ENCODE results near the gene FARSA.
A peak's percentile ranks its signal among the peaks of the same experiment; 100 is the strongest.

FARSA gene

GRCh38 chr19:12888006-12888603 lies 45.4 kb downstream of the FARSA start:
- TF ChIP-seq CTCF (IDR thresholded peaks at IDR 0.05; ENCODE audit: low read depth, low read length, missing control alignments) = no peak
- no peak overlapping the region for H3K4me3 ChIP-seq (ENCODE audit: low read depth, low read length)
- in situ Hi-C loops (cut with HindIII; ENCODE audit: low sequenced_read_pairs) = no loop called here
- DNase-seq (ENCODE audit: low read depth) = no peak

DNA sequence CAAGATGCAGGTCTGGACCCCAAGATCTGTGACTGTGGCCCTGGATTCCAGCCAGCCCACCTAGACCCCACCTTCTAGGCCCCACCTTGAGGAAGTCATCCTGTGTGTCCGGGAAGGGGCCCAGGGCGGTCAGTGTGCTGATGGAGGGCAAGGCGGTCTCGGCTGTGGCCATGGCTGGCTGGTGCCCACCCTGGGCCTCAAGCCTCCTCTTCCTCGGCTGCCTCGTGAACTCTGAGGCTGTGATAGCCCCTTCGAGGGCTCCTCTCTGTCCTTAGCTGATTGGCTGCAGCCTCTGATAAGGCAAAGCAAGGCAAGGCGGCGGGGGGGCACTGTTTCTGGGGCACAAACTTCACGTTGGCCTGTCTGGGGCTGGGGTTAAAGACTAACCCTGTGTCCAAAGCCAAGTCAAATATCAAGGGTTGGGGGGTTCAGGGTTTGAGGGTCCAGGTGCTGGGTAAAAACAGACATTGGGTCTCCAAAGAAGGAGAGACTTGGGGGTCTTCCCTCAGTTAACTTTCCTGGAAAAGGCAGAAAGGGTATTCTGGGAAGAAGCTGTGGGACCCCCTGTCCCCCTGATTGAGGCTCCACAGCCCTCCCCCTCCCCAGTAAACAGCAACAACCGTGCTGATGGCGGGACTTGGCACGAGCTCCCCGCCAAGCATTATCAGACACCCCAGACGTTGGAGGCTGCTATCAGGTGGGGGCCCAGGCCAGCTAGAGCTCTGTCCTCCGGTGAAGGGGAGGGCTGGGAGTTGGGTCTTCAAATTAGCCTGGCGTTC lies 46.4 kb downstream of the FARSA start, which contains the start of gene KLF1:
KLF1 (minus strand) TSS at position 233 of the 779 bp plus-strand sequence; CDS start at position 172, 61 bp downstream.
- no peak for TF ChIP-seq CTCF (IDR thresholded peaks at IDR 0.05; ENCODE audit: low read depth, low read length, missing control alignments)
- no peak within 1 kb of the TSS for H3K4me3 ChIP-seq (ENCODE audit: low read depth, low read length)
- DNase-seq (ENCODE audit: low read depth) = no peak
- in situ Hi-C loops (cut with HindIII; ENCODE audit: low sequenced_read_pairs) = no loop called here

DNA sequence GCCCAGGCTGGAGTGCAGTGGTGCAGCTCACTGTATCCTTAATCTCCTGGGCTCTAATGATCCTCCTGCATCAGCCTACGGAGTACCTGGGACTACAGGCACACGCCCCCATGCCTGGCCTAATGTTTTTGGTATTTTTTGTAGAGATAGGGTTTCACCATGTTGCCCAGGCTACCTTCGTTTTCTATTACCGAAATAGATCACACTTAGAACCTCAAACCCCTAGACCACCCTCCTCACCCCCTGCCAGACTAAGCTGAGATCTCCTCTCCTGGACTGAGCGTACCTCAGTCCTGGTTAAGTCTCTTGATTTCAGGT lies 46.9 kb downstream of the FARSA start:
- in situ Hi-C loops (cut with HindIII; ENCODE audit: low sequenced_read_pairs) = no loop called here
- TF ChIP-seq CTCF (IDR thresholded peaks at IDR 0.05; ENCODE audit: low read depth, low read length, missing control alignments) = no peak
- DNase-seq (ENCODE audit: low read depth) = no peak
- H3K4me3 ChIP-seq (ENCODE audit: low read depth, low read length) = no peak overlapping the region

- DNase-seq (ENCODE audit: low read depth) = no peak
- no peak for TF ChIP-seq CTCF (IDR thresholded peaks at IDR 0.05; ENCODE audit: low read depth, low read length, missing control alignments)
- peak overlapping the region; percentile 10 for H3K4me3 ChIP-seq (ENCODE audit: low read depth, low read length)
- in situ Hi-C loops (cut with HindIII; ENCODE audit: low sequenced_read_pairs) = no loop called here
These were observed 47.5 kb downstream of the FARSA start for GRCh38 chr19:12885749-12886650.

DNA sequence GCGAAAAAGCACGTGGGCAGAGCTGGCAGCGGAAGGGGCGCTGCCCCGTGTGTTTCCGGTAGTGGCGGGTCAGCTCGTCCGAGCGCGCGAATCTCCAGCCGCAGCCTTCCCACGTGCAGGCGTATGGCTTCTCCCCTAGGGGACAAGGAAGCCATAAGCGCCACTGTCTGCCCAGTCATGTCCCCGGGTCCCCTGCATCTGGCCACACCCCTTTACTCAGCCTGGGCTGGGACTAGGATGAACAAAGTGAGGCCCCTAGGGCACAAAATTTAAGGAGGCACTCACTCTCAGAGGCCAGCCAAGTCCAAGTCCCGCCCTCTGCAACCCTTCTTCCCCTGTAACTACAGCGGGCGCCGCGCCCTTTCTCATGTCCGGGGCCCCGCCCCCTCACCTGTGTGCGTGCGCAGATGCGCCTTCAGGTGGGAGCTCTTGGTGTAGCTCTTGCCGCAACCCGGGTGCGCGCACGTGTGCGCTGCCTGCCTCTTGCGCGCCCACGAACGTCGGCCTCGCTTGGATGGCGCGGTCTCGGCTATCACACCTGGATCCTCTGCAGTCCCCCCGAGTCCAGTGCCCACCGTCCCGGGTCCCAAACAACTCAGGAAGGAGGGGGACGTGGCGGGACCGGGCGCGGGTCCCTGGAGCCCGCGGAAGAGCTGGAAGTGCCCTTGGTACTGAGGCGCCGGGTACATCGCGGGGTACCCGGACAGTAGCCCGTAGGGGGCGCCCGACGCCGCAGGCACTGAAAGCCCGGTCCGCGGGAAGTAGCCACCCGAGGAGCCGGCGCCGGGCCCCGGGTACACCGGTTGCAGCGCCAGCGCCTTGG lies 48.4 kb downstream of the FARSA start:
- TF ChIP-seq CTCF (IDR thresholded peaks at IDR 0.05; ENCODE audit: low read depth, low read length, missing control alignments) = peak; percentile 45
- DNase-seq (ENCODE audit: low read depth) = no peak
- peak overlapping the region; percentile 10 for H3K4me3 ChIP-seq (ENCODE audit: low read depth, low read length)
- in situ Hi-C loops (cut with HindIII; ENCODE audit: low sequenced_read_pairs) = no loop called here

GRCh38 chr19:12884627-12884925 lies 48.9 kb downstream of the FARSA start:
- no peak for DNase-seq (ENCODE audit: low read depth)
- TF ChIP-seq CTCF (IDR thresholded peaks at IDR 0.05; ENCODE audit: low read depth, low read length, missing control alignments) = no peak
- in situ Hi-C loops (cut with HindIII; ENCODE audit: low sequenced_read_pairs) = no loop called here
- no peak overlapping the region for H3K4me3 ChIP-seq (ENCODE audit: low read depth, low read length)
